Erythroblast (primary cell): ENCODE measurements around the gene AIPL1.

Experiments used
- GATA1 ChIP-seq: IDR thresholded peaks from 2 replicates; pipeline ENCODE4 v1.6.1; 2011; ENCODE audit warnings: low read depth, mild to moderate bottlenecking, control low read depth, low read length, moderate library complexity
- POLR2A ChIP-seq: IDR thresholded peaks from 2 replicates; pipeline ENCODE4 v1.6.1; 2011; ENCODE audit warnings: mild to moderate bottlenecking, low read length

DNA sequence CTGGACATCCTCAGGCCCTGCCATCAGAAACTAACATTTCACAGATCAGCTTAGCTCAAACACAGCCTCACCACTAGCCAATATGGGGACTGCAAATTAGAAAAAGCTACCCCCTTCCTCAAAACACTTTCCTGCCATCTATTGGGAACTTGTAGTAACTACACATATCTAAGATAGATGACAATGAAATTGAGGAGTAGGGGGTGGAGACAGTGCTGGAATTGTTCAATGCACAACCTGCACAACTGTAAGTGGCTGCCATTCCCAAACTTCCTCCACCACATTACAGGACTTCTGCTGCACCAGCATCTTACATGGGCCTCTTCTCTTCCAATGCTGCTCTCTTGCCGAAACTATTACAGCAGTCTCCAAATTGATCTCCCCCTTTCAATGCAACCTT, 21.9 kb downstream of the AIPL1 start:
- TF ChIP-seq POLR2A (no peak), GATA1 (no peak)
